NCI-H82 (cell line): ENCODE results near the gene COX19.
"Not testable (repeated sequence)": the region's sequence is repeated elsewhere in the genome, so short reads cannot be mapped to it uniquely, and the experiment has no call there.

ENCODE experiments used
- DNase-seq: peaks from one replicate; lab custom pipeline; 2025; lab: John Stamatoyannopoulos, UW

COX19 gene

DNA sequence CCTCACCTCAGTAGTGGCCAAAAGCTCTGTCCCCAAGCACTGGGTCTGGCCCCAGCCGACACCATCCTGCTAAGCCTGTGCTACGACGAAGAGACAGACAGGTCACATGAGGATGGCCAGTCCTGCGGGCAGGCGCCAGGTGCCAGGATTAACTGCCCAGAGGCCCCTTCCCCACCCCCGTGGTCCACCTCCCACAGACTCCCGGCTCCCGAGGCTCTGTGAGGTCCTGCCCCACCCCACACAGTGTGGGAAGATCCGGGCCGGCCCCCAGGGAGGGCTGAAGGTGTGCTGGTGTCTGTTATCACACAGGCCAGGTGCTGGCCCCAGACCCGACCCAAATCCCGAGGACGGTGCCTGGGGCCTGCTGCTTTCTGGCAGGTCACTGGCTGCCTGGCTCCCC lies 34.9 kb upstream of the COX19 start:
- DNase-seq, result no peak

DNA sequence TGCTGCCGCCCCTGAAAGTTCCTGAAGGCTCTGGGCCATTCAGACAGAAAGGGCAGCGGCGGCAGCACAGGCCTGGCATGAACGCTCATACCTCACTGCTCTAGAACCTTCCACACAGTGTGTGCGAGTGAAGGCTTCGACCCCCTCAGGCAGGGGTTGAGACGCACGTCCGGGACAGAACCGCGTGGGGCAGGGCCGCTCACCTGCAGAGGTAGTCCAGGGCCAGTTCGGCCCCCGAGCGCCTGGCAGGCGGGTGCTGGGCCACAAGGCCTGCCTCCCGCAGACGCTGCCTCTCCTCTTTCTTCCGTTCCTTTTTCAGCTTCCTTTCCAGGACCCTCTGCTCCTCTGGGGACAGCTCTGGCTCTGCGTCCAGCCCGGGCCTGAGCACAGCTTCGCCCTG lies 34.4 kb upstream of the COX19 start:
- DNase-seq, result no peak

DNA sequence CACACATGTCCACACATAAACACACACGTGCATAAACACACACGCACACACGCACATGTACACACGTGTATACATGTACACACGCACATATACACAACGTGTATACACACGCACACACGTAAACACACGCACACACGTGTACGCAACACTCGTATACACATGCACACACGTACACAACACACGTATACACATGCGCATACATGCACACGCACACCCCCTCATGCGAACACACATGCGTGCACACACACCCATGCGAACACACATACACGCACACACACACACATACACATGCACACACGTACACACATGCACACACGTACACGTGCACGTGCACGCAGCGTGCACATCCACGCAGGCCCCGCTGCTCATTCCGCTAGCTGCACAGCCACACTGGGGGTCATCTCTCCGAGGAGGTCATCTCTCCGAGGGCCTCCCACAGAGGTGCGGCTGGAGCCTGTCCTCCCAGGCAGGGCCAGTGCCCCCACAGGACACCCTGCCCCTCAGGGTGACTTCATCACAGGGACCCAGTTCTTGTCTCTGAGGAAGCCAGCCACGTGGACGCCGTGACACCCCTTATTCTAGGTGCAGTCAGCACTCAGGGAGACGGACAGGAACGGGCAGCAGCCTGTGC lies 33.5 kb upstream of the COX19 start:
- DNase-seq, result no peak

DNA sequence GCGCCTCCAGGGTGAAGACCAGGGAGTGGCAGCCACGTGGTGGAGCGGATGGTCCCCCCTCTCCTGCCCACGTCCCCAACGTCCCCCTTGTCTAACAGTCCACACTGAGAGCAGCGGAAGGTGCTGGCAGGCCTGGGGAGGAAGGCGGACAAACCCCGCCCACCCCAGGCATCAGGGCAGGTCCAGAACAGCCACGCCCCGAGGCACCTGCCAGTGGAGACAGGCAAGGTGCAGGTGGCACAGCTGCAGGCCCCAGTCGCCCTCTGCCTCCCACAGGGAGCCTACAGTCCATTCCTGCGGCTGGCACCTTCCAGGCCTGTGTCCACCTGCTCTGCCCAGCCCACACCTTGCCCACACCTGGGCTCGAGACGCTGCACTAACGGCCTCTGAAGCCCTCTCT lies 32.6 kb upstream of the COX19 start:
- no peak for DNase-seq

DNA sequence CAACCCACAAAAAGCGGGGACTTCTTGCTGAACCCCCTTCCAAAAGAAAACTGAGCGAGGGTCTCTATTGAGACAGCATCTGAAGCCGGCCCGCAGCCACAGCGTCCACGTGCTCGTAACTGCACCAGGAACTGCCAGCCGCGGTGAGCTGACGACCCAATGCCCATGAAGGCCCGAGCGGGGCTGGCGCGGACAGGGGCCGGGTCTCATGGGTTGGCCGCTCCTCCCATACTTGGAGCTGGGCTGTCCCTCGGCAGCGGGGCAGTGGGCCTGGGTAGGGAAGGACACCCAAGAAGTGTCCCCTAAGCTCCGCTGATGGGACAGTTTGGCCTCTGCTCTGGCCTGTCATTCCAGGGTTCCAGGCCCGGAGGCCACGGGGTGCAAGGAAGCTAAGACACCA lies 30.0 kb upstream of the COX19 start:
- no peak for DNase-seq

DNA sequence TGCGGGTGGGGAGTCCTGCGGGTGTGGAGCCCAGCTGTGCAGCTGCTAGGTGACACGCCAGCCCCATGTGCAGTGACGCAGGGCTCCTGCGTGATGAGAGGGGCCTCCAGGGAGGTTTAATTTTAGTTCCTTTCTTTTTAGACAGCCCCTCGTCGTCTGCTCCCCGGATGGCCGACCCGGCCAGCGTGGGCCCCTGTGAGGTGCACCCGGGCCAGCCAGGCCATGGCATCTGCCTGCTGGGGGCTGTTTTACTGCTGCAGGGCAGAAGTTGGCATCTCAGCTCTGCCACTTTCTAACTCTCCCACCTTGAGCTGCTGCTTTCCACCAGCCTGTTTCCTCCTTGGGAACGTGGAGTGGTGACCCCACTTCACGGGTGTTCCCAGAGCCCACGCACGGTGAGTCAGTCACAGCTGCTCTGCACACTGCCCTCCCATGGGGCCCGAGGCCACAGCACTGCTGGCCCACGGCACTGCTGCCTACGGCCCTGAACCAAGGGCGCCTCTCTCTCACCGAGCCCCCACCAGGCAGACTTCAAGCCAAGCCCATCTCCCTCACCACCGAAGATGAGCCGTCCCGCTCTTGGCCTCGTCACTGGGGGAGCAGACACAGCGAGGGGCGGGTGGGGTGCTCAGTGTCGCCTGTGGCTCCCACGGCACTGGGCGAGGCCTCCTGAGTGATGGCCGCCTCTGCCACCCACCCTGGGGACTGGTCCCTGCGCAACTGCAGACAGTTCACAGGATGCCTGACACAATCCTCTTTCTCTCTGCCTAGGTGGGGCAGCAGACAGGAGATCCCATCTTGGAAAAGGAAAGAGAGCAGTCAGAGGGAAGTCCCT lies 28.9 kb upstream of the COX19 start:
- no peak for DNase-seq

DNA sequence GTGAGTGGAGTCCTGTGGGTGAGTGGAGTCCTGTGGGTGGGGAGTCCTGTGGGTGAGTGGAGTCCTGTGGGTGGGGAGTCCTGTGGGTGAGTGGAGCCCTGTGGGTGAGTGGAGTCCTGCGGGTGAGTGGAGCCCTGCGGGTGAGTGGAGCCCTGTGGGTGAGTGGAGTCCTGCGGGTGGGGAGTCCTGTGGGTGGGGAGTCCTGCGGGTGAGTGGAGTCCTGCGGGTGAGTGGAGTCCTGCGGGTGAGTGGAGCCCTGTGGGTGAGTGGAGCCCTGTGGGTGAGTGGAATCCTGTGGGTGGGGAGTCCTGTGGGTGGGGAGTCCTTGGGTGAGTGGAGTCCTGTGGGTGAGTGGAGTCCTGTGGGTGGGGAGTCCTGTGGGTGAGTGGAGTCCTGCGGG lies 27.1 kb upstream of the COX19 start:
- DNase-seq, result not testable (repeated sequence)

DNA sequence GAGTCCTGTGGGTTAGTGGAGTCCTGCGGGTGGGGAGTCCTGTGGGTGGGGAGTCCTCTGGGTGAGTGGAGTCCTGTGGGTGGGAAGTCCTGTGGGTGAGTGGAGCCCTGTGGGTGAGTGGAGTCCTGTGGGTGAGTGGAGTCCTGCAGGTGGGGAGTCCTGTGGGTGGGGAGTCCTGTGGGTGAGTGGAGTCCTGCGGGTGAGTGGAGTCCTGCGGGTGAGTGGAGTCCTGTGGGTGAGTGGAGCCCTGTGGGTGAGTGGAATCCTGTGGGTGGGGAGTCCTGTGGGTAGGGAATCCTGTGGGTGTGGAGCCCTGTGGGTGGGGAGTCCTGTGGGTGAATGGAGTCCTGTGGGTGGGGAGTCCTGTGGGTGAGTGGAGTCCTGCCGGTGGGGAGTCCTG lies 26.7 kb upstream of the COX19 start:
- not testable (repeated sequence) for DNase-seq

DNA sequence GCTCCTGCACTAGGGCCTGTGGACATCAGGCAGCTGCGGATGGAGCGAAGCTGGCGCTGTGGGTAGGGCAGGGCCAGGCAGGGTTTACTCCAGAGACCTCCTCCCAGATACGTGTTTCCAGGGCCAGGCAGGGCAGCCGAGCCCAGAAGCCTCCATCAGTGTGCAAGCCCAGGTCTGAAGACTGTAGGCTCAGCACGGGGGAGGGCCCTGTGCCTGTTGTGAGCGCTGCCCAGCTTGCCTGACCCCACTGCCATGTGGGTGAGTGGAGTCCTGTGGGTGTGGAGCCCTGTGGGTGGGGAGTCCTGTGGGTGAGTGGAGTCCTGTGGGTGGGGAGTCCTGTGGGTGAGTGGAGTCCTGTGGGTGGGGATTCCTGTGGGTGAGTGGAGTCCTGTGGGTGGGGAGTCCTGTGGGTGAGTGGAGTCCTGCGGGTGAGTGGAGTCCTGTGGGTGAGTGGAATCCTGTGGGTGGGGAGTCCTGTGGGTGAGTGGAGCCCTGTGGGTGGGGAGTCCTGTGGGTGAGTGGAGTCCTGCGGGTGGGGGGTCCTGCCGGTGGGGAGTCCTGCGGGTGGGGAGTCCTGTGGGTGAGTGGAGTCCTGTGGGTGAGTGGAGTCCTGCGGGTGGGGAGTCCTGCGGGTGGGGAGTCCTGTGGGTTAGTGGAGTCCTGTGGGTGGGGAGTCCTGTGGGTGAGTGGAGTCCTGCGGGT lies 25.9 kb upstream of the COX19 start:
- DNase-seq, result peak; percentile 24

DNA sequence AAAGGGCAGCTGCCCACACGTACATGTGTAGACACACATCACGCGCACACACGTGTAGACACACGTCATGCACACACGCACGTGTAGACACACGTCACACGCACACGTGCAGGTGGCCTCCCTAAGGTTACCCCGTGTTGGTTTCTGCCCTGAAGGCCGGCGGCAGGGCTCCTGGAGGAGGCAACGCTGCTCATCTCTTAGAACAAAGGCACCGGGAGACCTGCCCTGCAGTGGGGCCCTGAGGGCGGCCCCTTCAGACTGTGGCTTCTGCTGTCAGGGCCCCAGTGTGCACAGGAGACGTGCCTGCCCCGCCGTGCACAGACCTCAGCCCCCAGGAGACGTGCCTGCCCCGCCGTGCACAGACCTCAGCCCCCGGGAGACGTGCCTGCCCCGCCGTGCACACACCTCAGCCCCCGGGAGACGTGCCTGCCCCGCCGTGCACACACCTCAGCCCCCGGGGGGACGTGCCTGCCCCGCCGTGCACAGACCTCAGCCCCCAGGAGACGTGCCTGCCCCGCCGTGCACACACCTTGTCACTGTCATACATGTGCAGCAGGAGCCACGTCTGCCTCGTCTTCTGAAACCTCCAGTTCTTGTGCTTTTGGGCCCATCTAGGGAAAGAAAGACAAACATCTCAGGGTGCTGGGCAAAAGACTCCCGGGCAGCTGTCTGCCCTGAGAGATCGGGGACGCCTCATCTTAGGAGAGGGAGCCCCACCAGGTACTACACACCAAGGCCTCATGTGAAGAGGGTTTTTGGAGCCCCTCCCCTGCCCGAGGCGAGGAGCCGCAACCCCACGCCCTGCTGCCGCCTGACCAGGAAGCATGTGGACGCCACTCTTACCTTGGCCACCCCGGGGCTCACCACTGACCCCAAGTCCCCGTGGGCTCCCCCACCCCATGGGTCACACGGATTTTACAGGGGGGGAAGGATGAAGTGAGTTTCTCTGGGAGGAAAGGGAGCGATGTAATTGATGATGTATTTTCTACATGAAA lies 24.9 kb upstream of the COX19 start:
- no peak for DNase-seq

DNA sequence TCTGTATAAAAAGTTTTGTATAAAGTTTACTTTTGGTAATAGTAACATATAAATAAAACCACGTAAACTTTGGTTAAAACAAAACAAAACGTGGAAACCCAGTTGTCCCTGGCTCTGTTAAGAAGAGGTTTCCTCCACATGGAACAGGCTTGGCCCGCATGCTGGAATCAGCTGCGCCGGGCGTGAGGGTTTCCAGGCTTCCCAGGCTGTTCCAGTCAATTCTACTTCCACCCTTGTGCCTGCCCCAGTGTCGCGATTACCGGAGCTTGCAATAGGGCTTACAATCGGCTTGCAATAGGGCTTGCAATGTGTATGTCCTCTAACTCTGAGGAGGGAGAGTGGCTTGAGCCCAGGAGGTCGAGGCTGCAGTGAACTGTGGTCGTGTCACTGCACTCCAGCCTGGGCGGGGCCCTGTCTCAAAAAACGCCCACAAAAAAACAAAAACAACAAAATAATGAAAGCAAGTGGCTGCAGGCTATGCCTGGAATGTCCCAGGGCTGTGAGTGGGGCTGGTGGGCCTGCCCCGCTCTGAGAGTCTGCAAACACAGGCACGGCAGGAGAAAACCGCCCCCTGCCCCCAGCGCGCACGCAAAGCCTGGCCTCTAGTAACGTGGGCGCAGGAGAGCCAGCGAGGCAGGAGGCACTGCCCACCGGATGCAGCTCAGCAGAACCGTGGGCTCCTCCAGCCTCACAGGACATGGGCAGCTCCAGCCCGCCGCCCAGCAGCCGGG lies 24.0 kb upstream of the COX19 start:
- DNase-seq, result no peak

DNA sequence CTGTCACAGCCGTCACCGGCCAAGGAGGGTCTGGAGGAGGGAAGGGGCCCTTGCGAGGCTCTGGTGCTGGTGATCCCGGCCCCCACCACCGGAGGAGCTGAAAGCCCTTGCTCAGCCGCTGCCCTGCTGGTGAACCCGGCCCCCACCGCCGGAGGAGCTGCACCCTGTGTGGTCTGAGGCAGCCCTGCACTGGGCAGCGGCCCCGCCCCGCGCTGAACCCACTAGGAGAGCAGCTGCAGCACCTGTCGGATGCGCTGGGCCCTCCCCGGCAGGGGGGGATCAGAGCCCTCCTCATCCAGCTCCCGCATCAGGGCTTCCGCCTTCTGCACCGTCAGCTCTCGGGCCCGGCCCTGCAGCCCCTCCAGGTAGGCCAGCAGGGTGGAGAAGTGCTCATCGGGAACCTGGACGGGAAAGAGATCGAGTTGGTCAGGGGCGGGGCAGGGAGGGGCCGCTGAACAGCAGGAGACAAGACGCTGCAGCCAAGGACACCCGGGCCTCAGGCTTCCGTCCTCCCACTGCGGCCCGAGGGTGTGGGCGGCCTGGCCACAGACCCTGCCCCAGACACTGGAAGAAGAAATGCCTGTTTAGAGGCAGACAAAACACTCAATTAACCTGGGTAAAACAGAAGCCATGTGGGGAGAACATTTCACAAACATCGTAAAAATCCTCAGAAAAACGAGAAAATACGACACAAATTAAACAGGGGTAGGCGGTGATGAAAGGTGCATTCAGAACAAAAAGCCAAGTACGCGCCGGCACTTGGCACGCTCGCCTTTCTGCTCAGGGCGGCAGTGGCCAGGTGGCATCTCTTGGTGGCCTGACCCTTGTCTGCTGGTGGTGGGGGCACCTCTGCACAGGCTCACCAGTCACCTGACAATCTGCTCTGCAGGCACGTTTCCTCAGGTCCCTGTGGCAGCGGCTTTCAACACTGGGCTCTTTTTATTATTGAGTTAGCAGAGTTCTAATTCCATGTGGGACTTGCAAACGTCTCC lies 22.4 kb upstream of the COX19 start:
- DNase-seq, result no peak

DNA sequence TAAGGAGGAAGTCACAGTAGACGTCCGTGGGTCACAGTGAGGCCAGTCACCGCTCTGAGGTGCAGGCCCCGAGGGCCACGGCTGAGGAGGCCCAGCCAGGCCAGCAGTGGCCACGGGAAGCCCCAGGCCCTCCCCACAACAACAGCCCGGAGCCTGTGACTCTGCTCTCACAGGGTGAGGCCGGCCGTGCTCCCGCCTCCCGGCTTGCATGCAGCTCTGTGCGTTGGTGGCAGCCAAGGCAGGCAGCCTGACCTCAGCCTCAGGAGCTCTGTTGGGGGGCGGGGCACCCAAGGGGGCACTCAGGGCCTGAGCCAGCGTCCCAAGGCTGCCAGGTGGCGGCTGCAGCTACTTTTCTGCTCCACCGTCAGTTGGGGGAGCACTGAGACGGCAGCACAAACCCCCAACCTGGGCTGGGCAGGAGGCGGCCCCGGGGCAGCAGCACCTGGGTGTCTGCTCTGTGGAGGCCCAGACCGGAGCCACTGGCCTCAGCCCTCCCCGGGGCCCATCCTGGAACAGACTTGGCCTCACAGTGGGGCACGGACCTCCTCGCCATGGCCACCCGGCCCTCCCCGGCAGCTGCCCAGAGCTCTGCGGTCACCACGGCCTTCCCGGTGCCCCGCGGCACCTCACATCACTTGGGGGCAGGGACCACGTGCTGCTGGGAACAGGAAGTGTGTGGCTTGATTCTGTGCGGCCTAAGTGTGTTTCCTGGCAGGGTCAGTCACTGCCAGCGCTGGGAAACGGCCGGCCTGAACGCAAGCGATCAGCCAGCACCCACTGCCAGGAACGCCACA lies 20.9 kb upstream of the COX19 start:
- DNase-seq, result no peak

DNA sequence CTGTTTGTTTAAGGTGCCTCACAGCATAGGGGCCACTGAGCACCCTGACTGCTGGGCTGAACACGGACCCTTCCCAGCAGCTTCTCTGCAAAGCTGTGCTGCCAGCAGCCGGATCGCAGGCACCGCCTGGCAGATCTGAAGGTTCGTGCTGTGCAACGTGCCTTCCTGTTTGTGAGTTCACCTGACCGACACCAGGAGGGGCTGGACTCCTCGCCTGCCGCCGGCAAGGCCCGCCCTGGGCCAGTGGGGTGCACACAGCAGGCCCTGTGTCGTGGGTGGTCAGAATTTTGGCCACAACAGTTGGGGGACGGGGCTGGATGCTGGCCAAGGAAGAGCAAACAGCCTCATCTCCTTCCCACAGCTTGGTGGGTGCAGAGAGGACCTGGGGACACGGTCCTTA lies 20.2 kb upstream of the COX19 start:
- no peak for DNase-seq

DNA sequence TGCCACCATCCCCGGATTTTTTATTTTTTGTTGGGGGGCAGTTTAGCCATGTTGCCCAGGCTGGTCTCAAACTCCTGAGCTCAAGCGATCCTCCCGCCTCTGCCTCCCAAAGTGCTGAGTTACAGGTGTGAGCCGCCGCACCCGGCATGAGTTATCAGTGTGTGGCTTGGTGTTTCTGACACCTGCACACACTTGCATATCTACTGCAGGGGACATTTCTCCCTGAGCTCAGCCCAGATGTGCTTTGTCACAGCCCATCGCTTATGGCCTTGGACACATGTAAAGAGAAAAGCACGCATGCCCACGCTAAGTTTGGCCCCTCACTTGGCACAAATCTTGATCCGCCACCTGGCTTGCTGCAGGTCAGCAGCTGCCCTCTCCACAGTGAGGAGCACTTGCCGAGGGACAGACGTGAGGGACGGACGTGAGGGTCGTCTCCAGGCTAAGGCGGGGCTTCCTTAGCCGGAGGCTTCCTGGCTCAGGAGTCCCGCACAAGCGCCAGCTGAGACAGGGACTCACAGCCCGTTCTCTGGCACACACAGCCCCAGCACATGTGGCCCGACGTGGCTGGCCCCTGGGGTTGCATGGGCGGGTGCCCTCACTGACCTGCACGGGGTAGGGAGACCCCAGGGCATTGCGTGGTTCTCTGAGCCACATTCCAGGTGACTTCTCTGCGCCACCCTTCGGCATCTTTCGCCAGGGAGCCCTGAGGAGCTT lies 19.4 kb upstream of the COX19 start:
- no peak for DNase-seq

DNA sequence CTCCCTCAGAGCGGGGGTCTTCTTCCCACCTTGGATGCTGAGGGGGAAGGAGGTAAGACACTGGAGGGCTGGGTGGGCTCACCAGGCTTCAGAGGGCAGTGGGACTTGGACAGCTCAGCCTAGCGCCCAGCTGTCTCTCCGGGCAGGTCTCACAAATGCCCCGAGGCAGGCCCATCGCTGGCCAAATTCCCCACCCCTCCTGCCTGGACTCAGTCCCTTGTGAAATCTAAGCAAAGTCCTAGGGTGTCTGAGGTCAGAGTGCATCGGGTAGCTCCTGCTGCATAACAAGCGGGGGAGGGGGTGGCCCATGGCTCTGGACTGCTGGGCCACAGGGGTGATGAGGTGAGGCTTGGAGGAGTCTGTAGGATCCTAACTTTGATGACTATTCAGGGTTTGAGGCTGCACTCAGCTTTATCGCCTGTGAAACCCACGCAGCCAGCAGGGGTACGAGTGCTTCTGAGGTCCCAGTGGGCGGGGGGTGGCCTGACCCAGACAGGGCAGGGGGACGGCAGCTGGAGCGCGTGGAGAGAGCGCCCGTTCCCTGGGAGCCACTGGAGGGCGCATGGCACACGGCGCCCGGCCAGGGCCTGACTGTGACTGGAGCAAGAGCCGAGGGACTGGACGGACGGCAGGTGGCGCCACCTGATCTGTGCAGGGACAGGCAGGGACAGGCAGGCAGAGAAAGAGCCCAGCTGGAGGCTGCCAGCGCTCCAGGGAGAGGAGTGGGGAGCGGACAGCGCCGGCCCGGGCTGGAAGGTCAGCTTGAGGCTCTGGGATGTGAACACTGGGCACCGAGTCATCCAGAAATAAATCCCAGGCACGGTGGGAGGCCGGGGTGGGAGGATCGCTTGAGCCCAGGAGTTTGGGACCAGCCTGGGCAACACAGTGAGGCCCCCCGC lies 17.6 kb upstream of the COX19 start:
- peak; percentile 98 for DNase-seq
